WTC11 (cell line): Measurements from ENCODE around the gene CRAT. TPM values are rescaled to one million over a fixed set of nuclear protein-coding genes. Genes with fewer than 3 reads are reported as not detected.
"Not testable (repeated sequence)": the region's sequence is repeated elsewhere in the genome, so short reads cannot be mapped to it uniquely, and the experiment has no call there.

Source experiments
- ATAC-seq: fragments of 200-7000 bp; cut with Tn5 transposase; 2 replicates; pipeline ENCODE4 v1.10.0; 2021; ENCODE audit warnings: mild to moderate bottlenecking, moderate library complexity
- CTCF ChIA-PET: fragments of 300-600 bp; sonication (Branson Sonifier 250); formaldehyde crosslinking; loops from one replicate; lab custom pipeline; 2021; ENCODE audit warnings: antibody characterized with exemption; lab: Charles Lee
- POLR2A ChIA-PET: fragments of 350-600 bp; sonication (Branson Sonifier 250); formaldehyde crosslinking; loops from one replicate; lab custom pipeline; 2021; ENCODE audit warnings: antibody characterized with exemption; lab: Charles Lee
- DNase-seq: peaks from one replicate; pipeline ENCODE4 v3.0.0; 2021; ENCODE audit warnings: low spot score
- H3K27ac Mint-ChIP-seq: 2 replicates; pipeline ENCODE4 v1.8.0; 2021; ENCODE audit warnings: mixed read lengths
- H3K27me3 Mint-ChIP-seq: 2 replicates; pipeline ENCODE4 v1.8.0; 2021; ENCODE audit warnings: low read depth, mild to moderate bottlenecking, moderate library complexity, mixed read lengths
- H3K36me3 Mint-ChIP-seq: 2 replicates; pipeline ENCODE4 v1.8.0; 2021; ENCODE audit warnings: mixed read lengths
- H3K4me1 Mint-ChIP-seq: 2 replicates; pipeline ENCODE4 v1.8.0; 2022; ENCODE audit warnings: mixed read lengths
- H3K4me3 Mint-ChIP-seq: 2 replicates; pipeline ENCODE4 v1.8.0; 2021; ENCODE audit warnings: mild to moderate bottlenecking, moderate library complexity, mixed read lengths
- H3K9me3 Mint-ChIP-seq: 2 replicates; pipeline ENCODE4 v1.8.0; 2021; ENCODE audit warnings: mixed read lengths
- AR ChIP-seq: fragments of 250-450 bp; sonication (Bioruptor Pico); IDR thresholded peaks from 2 replicates; pipeline ENCODE4 v1.9.0; 2021; ENCODE audit warnings: mild to moderate bottlenecking
- ARID4B ChIP-seq: sonication (generic); formaldehyde crosslinking; IDR thresholded peaks from 2 replicates; pipeline ENCODE4 v1.8.0; 2023; ENCODE audit warnings: missing genetic modification reagents, mild to moderate bottlenecking, borderline replicate concordance
- CTCF ChIP-seq: fragments of 200-600 bp; IDR thresholded peaks from 2 replicates; pipeline ENCODE4 v1.8.0; 2022; ENCODE audit warnings: antibody characterized with exemption
- FOXP1 ChIP-seq: sonication (generic); formaldehyde crosslinking; IDR thresholded peaks from 2 replicates; pipeline ENCODE4 v1.8.0; 2022; ENCODE audit warnings: missing genetic modification reagents, mild to moderate bottlenecking, moderate library complexity, borderline replicate concordance
- FOXP4 ChIP-seq: sonication (generic); formaldehyde crosslinking; IDR thresholded peaks from 2 replicates; pipeline ENCODE4 v1.8.0; 2022; ENCODE audit warnings: mild to moderate bottlenecking, missing genetic modification reagents
- IRF1 ChIP-seq: sonication (generic); formaldehyde crosslinking; IDR thresholded peaks from 2 replicates; pipeline ENCODE4 v1.8.0; 2023; ENCODE audit warnings: missing genetic modification reagents
- KAT7 ChIP-seq: sonication (generic); formaldehyde crosslinking; IDR thresholded peaks from 2 replicates; pipeline ENCODE4 v1.8.1; 2023; ENCODE audit warnings: missing genetic modification reagents, mild to moderate bottlenecking, borderline replicate concordance
- MLX ChIP-seq: sonication (generic); formaldehyde crosslinking; IDR thresholded peaks from 2 replicates; pipeline ENCODE4 v1.8.1; 2023; ENCODE audit warnings: mild to moderate bottlenecking, missing genetic modification reagents, moderate library complexity
- NFATC4 ChIP-seq: fragments of 250-450 bp; sonication (Bioruptor Pico); IDR thresholded peaks from 2 replicates; pipeline ENCODE4 v1.9.0; 2021; ENCODE audit warnings: mild to moderate bottlenecking
- NR1H2 ChIP-seq: sonication (generic); formaldehyde crosslinking; IDR thresholded peaks from 2 replicates; pipeline ENCODE4 v1.9.0; 2021; ENCODE audit warnings: mild to moderate bottlenecking, moderate library complexity, missing genetic modification reagents
- RELA ChIP-seq: sonication (generic); formaldehyde crosslinking; IDR thresholded peaks from 2 replicates; pipeline ENCODE4 v1.8.1; 2022; ENCODE audit warnings: missing genetic modification reagents, mild to moderate bottlenecking, borderline replicate concordance
- ZNF416 ChIP-seq: fragments of 250-450 bp; sonication (Bioruptor Pico); IDR thresholded peaks from 2 replicates; pipeline ENCODE4 v1.9.0; 2021; ENCODE audit warnings: mild to moderate bottlenecking, inconsistent platforms
- total RNA-seq: library from RNA; stranded (reverse); gene quantifications from 3 replicates; pipeline ENCODE4 v1.2.3, GENCODE V29; 2021

CRAT gene
- total RNA-seq, 1 experiment from 2014 or later, result 17.2 TPM

- POLR2A ChIA-PET, result interaction anchor here (0.5 to 1.5 kb wide), 5 partner anchors 9 to 653 kb away, joined by 3 to 10 read pairs (median 5); no protein-coding TSS in a partner anchor
- Mint-ChIP-seq H3K4me1 (peaks cover 21% of the 10 kb centered on the region), H3K36me3 (peaks cover 61% of the 10 kb centered on the region), H3K4me3 (no peak overlapping the region), H3K27me3 (no peaks in the 10 kb centered on the region), H3K27ac (no peak overlapping the region), H3K9me3 (0 out of 2 replicates have a peak, but pooled peaks cover 4% of the 10 kb centered on the region)
- TF ChIP-seq FOXP4 (CRISPR knock-in tag) (no peak), CTCF (peak; percentile 98)
- ATAC-seq (peak; percentile 82), DNase-seq (peak; percentile 91)
- CTCF ChIA-PET, result interaction anchor here (0.5 to 6.0 kb wide), 96 partner anchors 9 to 654 kb away, joined by 3 to 142 read pairs (median 4); partner anchors contain the start of genes ASB6, C9orf50, CRAT and IER5L
Measured at GRCh38 chr9:129131300-129132145, 20.9 kb upstream of the CRAT start.

- peaks cover 56% of the 10 kb centered on the region for H3K36me3 Mint-ChIP-seq
- CTCF ChIA-PET, result interaction anchor here (1.2 to 6.0 kb wide), 18 partner anchors 10 to 631 kb away, joined by 3 to 142 read pairs (median 12); partner anchors contain the start of genes C9orf50, IER5L and SH3GLB2
- no peak overlapping the region for H3K4me3 Mint-ChIP-seq
- H3K4me1 Mint-ChIP-seq, result peaks cover 26% of the 10 kb centered on the region
- 0 out of 2 replicates have a peak, but pooled peaks cover 4% of the 10 kb centered on the region for H3K9me3 Mint-ChIP-seq
- H3K27ac Mint-ChIP-seq, result no peak overlapping the region
- ATAC-seq (no peak), DNase-seq (no peak)
- no peak for TF ChIP-seq ZNF416 (CRISPR knock-in tag)
- TF ChIP-seq RELA (CRISPR knock-in tag), result no peak
- no peak for TF ChIP-seq FOXP1
- TF ChIP-seq NR1H2 (CRISPR knock-in tag), result no peak
- TF ChIP-seq AR, result no peak
- no peak for TF ChIP-seq IRF1
- no peak for TF ChIP-seq KAT7 (CRISPR knock-in tag)
- no peak for TF ChIP-seq MLX (CRISPR knock-in tag)
- TF ChIP-seq NFATC4, result no peak
- no peak for TF ChIP-seq ARID4B (CRISPR knock-in tag)
- H3K27me3 Mint-ChIP-seq, result no peaks in the 10 kb centered on the region
- POLR2A ChIA-PET, result interaction anchor here (1.5 kb wide), 1 partner anchor 47 kb away, joined by 5 read pairs; no protein-coding TSS in a partner anchor
Measured at GRCh38 chr9:129130791-129131190, 20.2 kb upstream of the CRAT start.

GRCh38 chr9:129130271-129130670 is 19.7 kb upstream of the CRAT start:
- Mint-ChIP-seq H3K36me3 (peaks cover 52% of the 10 kb centered on the region), H3K4me1 (peaks cover 31% of the 10 kb centered on the region)
- CTCF ChIA-PET, result interaction anchor here (1.0 to 6.0 kb wide), 8 partner anchors 11 to 494 kb away, joined by 3 to 142 read pairs (median 18); partner anchors contain the start of genes C9orf50 and IER5L
- POLR2A ChIA-PET, result interaction anchor here (0.7 kb wide), 1 partner anchor 36 kb away, joined by 7 read pairs; no protein-coding TSS in a partner anchor
- H3K27ac Mint-ChIP-seq, DNase-seq, ATAC-seq, H3K9me3 Mint-ChIP-seq, H3K27me3 Mint-ChIP-seq, H3K4me3 Mint-ChIP-seq: not testable (repeated sequence)
